GM10266 (cell line): ENCODE results near the gene TRMT2A.
"Not testable (repeated sequence)": the region's sequence is repeated elsewhere in the genome, so short reads cannot be mapped to it uniquely, and the experiment has no call there.

ENCODE experiments used
- DNase-seq: peaks from one replicate; pipeline ENCODE4 v3.0.0; 2012; ENCODE audit errors: extremely low spot score
- TF ChIP-seq, protein P1 (sequence below): IDR thresholded peaks from 2 replicates; pipeline ENCODE4 v1.5.1; 2012; ENCODE audit warnings: mild to moderate bottlenecking, low read depth; ENCODE audit not compliant: control insufficient read depth, insufficient read depth; ENCODE audit errors: missing control alignments

The TRMT2A gene, protein sequence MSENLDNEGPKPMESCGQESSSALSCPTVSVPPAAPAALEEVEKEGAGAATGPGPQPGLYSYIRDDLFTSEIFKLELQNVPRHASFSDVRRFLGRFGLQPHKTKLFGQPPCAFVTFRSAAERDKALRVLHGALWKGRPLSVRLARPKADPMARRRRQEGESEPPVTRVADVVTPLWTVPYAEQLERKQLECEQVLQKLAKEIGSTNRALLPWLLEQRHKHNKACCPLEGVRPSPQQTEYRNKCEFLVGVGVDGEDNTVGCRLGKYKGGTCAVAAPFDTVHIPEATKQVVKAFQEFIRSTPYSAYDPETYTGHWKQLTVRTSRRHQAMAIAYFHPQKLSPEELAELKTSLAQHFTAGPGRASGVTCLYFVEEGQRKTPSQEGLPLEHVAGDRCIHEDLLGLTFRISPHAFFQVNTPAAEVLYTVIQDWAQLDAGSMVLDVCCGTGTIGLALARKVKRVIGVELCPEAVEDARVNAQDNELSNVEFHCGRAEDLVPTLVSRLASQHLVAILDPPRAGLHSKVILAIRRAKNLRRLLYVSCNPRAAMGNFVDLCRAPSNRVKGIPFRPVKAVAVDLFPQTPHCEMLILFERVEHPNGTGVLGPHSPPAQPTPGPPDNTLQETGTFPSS

DNA sequence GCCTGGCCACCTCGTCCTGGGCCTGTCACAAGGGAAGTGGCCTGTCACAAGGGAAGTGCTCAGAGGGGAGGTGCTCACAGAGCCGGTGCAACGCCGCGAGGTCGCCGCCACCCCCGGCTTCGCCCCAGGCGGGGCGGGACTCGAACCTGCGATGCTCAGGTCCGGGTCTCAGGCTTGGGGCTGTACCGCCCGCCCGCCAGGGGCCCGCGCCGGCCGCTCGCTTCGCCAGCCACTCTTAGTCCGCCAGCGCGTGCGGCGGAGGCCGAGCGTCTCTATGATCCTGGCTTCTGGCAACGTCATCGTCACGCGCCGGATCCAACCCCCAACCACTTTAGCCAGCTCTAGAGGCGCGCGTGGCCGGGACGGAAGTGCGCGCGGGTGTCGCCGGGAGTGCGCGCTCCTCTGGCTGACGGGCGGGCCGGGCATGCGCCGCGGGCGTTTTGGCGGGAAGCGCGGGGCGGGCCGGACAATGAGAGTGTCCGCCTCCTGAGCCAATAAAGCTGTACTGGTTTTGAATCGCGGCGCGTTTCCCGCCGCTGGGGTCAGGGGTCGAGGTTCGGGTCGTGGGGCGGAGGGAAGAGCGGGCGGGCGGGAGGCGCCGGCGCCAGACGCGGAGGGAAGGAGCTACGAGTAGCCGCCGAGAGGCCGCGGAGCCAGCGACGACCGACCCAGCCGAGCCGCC lies at the start of gene TRMT2A:
TRMT2A (minus strand) TSS at position 276 of the 682 bp plus-strand sequence. CDS start 320 bp downstream, outside the sequence.
- peak; percentile 100 for DNase-seq

DNA sequence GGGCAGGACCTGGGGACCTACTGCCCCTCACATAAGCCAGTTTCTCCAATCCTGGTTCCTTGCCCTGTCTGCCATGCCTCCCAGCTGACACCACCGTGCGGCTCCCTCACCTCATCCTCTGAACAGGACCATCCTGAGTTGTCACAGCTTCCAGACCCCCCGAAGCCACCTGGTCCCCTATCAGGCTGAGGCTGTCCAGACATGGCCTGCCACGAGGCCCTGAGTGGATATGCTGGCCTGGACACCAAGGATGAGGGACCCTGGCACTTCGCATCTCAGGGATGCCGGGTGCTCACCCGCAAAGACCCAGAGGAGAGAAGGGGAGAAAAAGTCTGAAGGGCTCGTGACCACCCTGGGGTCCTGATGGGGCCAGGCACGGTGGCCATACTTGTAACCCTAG lies 49.7 kb upstream of the TRMT2A start:
- no peak for DNase-seq
- TF ChIP-seq, protein P1, sequence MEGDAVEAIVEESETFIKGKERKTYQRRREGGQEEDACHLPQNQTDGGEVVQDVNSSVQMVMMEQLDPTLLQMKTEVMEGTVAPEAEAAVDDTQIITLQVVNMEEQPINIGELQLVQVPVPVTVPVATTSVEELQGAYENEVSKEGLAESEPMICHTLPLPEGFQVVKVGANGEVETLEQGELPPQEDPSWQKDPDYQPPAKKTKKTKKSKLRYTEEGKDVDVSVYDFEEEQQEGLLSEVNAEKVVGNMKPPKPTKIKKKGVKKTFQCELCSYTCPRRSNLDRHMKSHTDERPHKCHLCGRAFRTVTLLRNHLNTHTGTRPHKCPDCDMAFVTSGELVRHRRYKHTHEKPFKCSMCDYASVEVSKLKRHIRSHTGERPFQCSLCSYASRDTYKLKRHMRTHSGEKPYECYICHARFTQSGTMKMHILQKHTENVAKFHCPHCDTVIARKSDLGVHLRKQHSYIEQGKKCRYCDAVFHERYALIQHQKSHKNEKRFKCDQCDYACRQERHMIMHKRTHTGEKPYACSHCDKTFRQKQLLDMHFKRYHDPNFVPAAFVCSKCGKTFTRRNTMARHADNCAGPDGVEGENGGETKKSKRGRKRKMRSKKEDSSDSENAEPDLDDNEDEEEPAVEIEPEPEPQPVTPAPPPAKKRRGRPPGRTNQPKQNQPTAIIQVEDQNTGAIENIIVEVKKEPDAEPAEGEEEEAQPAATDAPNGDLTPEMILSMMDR: no peak

More for the DNA sequence above, at the start of gene TRMT2A:
- TF ChIP-seq, protein P1: peak; percentile 16

DNA sequence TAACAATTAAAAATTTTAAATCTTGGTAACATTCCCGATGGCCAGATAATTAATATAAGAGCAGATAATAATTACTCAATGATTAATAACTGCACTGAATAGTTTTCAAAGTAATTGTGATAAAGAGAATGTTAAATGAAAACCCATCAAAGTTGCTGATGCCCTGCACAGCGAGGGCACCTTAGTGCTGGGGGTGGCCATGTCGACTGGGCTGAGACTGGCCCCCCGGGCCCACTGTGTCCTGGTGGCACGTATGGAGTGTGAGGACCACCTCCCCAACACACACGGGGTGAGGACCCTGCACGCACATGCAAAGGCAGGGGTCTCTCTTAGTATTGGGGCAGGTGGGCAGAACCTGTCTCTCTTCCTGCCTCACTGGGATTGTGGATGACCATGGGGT lies 48.9 kb upstream of the TRMT2A start:
- TF ChIP-seq, protein P1: no peak
- DNase-seq: no peak

DNA sequence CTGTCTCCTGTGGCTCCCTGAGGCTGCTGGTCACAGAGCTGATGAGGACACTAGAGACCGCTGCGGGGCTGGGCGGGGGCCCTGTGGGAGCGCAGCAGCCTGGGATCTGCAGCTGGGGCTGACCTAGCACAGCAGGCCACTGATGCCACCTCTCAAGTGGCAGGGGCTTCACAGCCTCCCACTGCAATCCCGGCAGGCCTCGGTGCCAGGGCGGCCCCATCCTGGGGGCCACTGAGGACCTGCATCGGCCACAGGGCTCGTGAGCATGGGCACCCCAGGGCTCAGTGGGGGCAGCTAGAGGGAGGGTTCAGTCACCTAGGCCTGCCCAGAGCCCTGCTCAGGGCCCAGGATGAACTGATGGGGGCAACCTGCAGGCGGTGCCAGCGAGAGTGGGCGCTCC lies 48.4 kb upstream of the TRMT2A start:
- no peak for DNase-seq

DNA sequence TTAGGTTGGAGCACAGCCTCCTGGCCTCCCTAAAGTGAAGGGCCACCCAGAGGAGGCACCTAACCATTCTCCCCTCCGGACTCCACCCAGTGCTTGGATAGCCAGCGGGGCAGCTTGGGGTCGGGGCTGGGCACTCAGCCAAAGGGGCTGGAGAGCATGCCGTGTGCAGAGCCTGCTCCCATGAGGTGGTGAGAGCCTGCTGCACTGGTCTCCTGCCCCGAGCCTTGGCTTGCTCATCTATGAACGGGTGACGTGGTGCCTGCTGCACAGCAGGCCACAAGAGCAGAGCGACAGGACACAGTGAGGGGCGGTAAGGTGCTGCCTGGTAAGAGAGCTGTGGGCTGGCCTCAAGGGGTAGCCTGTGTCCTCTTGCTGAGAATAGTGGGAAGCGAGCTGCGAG lies 47.8 kb upstream of the TRMT2A start:
- TF ChIP-seq, protein P1: no peak
- DNase-seq: no peak

More for the DNA sequence above, 48.4 kb upstream of the TRMT2A start:
- TF ChIP-seq, protein P1: no peak

DNA sequence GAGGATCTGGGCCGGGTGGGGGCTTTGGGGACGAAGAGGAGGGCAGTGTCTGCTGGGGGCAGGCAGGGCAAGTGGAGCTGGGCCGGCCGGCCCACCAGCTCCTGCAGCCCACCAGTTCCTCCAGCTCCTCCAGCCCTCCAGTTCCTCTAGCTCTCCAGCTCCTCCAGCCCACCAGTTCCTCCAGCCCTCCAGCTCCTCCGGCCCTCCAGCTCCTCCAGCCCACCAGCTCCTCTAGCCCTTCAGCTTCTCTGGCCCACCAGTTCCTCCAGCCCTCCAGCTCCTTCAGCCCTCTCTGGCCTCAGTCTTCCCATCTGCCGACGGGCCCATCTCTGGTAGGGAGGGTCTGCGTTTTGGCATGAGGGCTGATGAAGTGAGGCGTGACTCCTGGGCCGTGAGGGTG lies 43.0 kb upstream of the TRMT2A start:
- TF ChIP-seq, protein P1: no peak
- DNase-seq: no peak

DNA sequence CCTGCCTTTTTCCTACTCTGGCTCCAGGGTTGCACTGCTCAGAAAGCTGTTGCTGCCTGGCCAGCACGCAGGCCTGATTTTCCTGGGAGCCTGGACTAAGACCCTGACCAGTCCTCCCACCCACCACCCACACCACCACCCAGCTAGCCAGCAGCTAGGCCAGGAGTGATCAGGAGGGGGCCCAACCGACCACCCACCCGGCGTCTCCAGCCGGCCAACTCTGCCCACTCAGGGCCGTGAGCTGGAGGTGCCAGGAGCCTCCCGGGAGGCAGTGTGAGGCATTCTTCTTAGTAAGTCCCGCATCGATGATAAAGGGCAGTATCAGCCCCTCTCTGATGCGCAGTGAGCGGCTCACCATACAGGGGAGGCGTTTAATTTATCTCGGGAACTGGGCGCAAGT lies 42.5 kb upstream of the TRMT2A start:
- not testable (repeated sequence) for DNase-seq
